HEK293 (cell line): Measurements from ENCODE around the gene PACS1.

ENCODE experiments used
- CTCF ChIA-PET: fragments of 350-600 bp; formaldehyde crosslinking; extraction: SDS; loops from one replicate; lab custom pipeline; 2021; ENCODE audit warnings: antibody characterized with exemption; lab: Yijun Ruan, JAX
- POLR2A ChIA-PET: fragments of 300-600 bp; formaldehyde crosslinking; extraction: SDS; loops from one replicate; lab custom pipeline; 2020; ENCODE audit warnings: antibody characterized with exemption, inconsistent platforms; lab: Yijun Ruan, JAX
- H3K27ac ChIP-seq: fragments of 200-500 bp; sonication (Bioruptor generic); 2 replicates; pipeline ENCODE4 v1.5.1; 2014; ENCODE audit warnings: low read depth, low read length, control low read depth, inconsistent platforms; ENCODE audit errors: extremely low read depth
- H3K36me3 ChIP-seq, 2 experiments: fragments of 200-500 bp in 1 of 2; sonication (Bioruptor generic) in 1 of 2; 1 replicate in 1 of 2; 2 replicates in 1 of 2; pipeline ENCODE4 v1.5.1; 2014 to 2017; ENCODE audit warnings: inconsistent platforms in 2 of 2, low read length in 2 of 2; ENCODE audit not compliant: control insufficient read depth in 2 of 2, insufficient read depth in 1 of 2
- H3K4me1 ChIP-seq: fragments of 200-500 bp; sonication (Bioruptor generic); 2 replicates; pipeline ENCODE4 v1.5.1; 2014; ENCODE audit warnings: mild to moderate bottlenecking, low read length, inconsistent platforms; ENCODE audit not compliant: control insufficient read depth, insufficient read depth
- H3K4me3 ChIP-seq: 2 replicates; pipeline ENCODE4 v1.5.1; 2011; ENCODE audit warnings: low read depth, mild to moderate bottlenecking, control low read depth, low read length, moderate library complexity
- H3K9me3 ChIP-seq: fragments of 200-500 bp; sonication (Bioruptor generic); 2 replicates; pipeline ENCODE4 v1.5.1; 2014; ENCODE audit warnings: low read depth, low read length, inconsistent platforms; ENCODE audit not compliant: control insufficient read depth, insufficient read depth
- MEIS1 ChIP-seq: sonication (generic); formaldehyde crosslinking; IDR thresholded peaks from 2 replicates; pipeline ENCODE4 v1.8.1; 2022; ENCODE audit warnings: missing genetic modification reagents, mild to moderate bottlenecking, borderline replicate concordance
- MZF1 ChIP-seq: fragments of 450-650 bp; formaldehyde crosslinking; IDR thresholded peaks from 2 replicates; pipeline ENCODE4 v1.5.1; 2017; ENCODE audit warnings: missing biosample characterization, missing genetic modification characterization, borderline replicate concordance
- ZBTB17 ChIP-seq: fragments of 450-650 bp; formaldehyde crosslinking; IDR thresholded peaks from 2 replicates; pipeline ENCODE4 v1.5.1; 2016; ENCODE audit warnings: missing biosample characterization, missing genetic modification characterization
- ZFP41 ChIP-seq: fragments of 450-650 bp; formaldehyde crosslinking; IDR thresholded peaks from 2 replicates; pipeline ENCODE4 v1.5.1; 2016; ENCODE audit warnings: missing biosample characterization, missing genetic modification characterization, borderline replicate concordance
- ZNF10 ChIP-seq: fragments of 450-650 bp; formaldehyde crosslinking; IDR thresholded peaks from 2 replicates; pipeline ENCODE4 v1.5.1; 2017; ENCODE audit warnings: missing biosample characterization, missing genetic modification characterization
- ZNF16 ChIP-seq: fragments of 450-650 bp; formaldehyde crosslinking; IDR thresholded peaks from 2 replicates; pipeline ENCODE4 v1.5.1; 2016; ENCODE audit warnings: low read depth, missing biosample characterization, missing genetic modification characterization
- ZNF239 ChIP-seq: fragments of 450-650 bp; formaldehyde crosslinking; IDR thresholded peaks from 2 replicates; pipeline ENCODE4 v1.5.1; 2016; ENCODE audit warnings: missing biosample characterization, missing genetic modification characterization
- ZNF354C ChIP-seq: fragments of 450-650 bp; formaldehyde crosslinking; IDR thresholded peaks from 2 replicates; pipeline ENCODE4 v1.5.1; 2016; ENCODE audit warnings: missing biosample characterization, missing genetic modification characterization, low read depth, borderline replicate concordance
- ZNF366 ChIP-seq: fragments of 450-650 bp; formaldehyde crosslinking; conservative IDR thresholded peaks from 2 replicates; pipeline ENCODE4 v1.5.1; 2016; ENCODE audit warnings: missing biosample characterization, missing genetic modification characterization
- ZNF37A ChIP-seq: fragments of 450-650 bp; IDR thresholded peaks from 2 replicates; pipeline ENCODE4 v1.5.1; 2018; ENCODE audit warnings: missing biosample characterization, missing genetic modification characterization
- ZNF416 ChIP-seq: fragments of 450-650 bp; formaldehyde crosslinking; IDR thresholded peaks from 2 replicates; pipeline ENCODE4 v1.5.1; 2016; ENCODE audit warnings: missing biosample characterization, missing genetic modification characterization
- ZNF843 ChIP-seq: fragments of 450-650 bp; formaldehyde crosslinking; IDR thresholded peaks from 2 replicates; pipeline ENCODE4 v1.5.1; 2016; ENCODE audit warnings: missing biosample characterization, missing genetic modification characterization
- ZSCAN30 ChIP-seq: fragments of 450-650 bp; IDR thresholded peaks from 2 replicates; pipeline ENCODE4 v1.5.1; 2018; ENCODE audit warnings: missing biosample characterization, mild to moderate bottlenecking, missing genetic modification characterization, moderate library complexity
- TF ChIP-seq, protein P1 (sequence below): fragments of 450-650 bp; IDR thresholded peaks from 2 replicates; pipeline ENCODE4 v1.5.1; 2018; ENCODE audit warnings: missing biosample characterization, missing genetic modification characterization
- TF ChIP-seq, protein P2 (sequence below): fragments of 450-650 bp; formaldehyde crosslinking; IDR thresholded peaks from 2 replicates; pipeline ENCODE4 v1.5.1; 2017; ENCODE audit warnings: missing biosample characterization, missing genetic modification characterization
- TF ChIP-seq, protein P3 (sequence below): fragments of 450-650 bp; formaldehyde crosslinking; IDR thresholded peaks from 2 replicates; pipeline ENCODE4 v1.5.1; 2017; ENCODE audit warnings: missing biosample characterization, missing genetic modification characterization
- TF ChIP-seq, protein P4 (sequence below): fragments of 450-650 bp; formaldehyde crosslinking; IDR thresholded peaks from 2 replicates; pipeline ENCODE4 v1.5.1; 2017; ENCODE audit warnings: missing biosample characterization, missing genetic modification characterization

PACS1 gene

DNA sequence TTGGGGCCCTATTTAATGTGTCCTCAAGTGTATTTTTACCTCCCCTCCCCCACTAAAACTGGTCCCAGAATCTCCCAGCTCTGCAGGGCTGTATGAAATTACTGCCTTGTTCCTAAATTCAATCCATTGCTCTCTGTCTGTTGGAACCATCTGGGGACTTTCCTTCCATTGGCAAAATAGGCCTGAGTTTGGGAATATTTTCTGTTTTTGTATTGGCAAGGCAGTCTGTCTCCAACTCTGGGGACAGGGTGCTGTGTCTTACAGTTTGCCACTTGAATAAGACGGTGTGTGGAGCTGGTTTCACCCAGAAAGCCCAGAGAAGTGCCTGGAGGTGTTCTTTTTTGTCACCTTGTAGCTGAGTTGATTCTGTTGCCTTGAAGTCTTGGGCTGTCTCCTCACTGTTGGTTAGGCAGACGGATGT, 1.3 kb downstream of the PACS1 start:
- Histone ChIP-seq H3K9me3 (no peaks in the 10 kb centered on the region), H3K36me3 (peaks cover under 1 to 52% of the 10 kb centered on the region in 2 experiments), H3K4me3 (peak overlapping the region; percentile 76), H3K4me1 (no peaks in the 10 kb centered on the region; the same call in none of the 2 replicates), H3K27ac (peak overlapping the region; percentile 81)
- POLR2A ChIA-PET = interaction anchor here (0.6 to 1.5 kb wide), 4 partner anchors 12 to 568 kb away, joined by 3 to 7 read pairs (median 4); no protein-coding TSS in a partner anchor
- TF ChIP-seq ZNF366 (tag by site-specific recombination) (no peak), ZNF16 (no peak), ZNF843 (tag by site-specific recombination) (no peak), ZBTB17 (tag by site-specific recombination) (peak; percentile 84)
- CTCF ChIA-PET = interaction anchor here (0.6 to 1.4 kb wide), 9 partner anchors 27 to 286 kb away, joined by 3 to 8 read pairs (median 4); no protein-coding TSS in a partner anchor

DNA sequence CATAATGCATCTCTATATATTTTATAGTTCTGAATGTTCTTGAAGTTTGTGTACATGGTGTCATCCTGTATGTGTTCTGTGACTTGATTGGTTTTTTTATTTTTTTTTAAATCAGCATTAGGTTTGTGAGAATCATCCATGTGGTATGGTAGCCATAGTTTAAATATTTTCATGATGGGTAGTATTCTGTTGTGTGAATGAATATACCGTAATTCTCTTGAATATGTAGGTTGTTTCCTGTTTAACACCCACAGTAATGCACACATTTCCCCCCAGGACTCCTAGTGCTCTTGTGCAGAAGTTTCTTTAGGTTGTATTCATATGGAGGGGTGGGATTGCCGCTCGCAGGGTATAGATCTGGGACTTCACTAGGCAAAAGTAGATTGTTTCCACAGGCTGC, 2.0 kb downstream of the PACS1 start:
- H3K4me1 ChIP-seq = no peaks in the 10 kb centered on the region; the same call in none of the 2 replicates

More for the DNA sequence above, 2.0 kb downstream of the PACS1 start:
- POLR2A ChIA-PET = interaction anchor here (1.3 kb wide), 1 partner anchor 11 kb away, joined by 3 read pairs; no protein-coding TSS in a partner anchor
- Histone ChIP-seq H3K36me3 (peaks cover 0 to 50% of the 10 kb centered on the region in 2 experiments), H3K4me3 (no peak overlapping the region), H3K27ac (no peak overlapping the region), H3K9me3 (no peaks in the 10 kb centered on the region)
- TF ChIP-seq ZNF239 (no peak), MZF1 (tag by site-specific recombination) (no peak), ZNF37A (tag by site-specific recombination) (no peak), ZFP41 (tag by site-specific recombination) (no peak), ZNF416 (tag by site-specific recombination) (no peak), ZNF354C (tag by site-specific recombination) (no peak), MEIS1 (CRISPR knock-in tag) (no peak), ZNF10 (tag by site-specific recombination) (no peak), ZSCAN30 (tag by site-specific recombination) (no peak)
- TF ChIP-seq, protein P1, sequence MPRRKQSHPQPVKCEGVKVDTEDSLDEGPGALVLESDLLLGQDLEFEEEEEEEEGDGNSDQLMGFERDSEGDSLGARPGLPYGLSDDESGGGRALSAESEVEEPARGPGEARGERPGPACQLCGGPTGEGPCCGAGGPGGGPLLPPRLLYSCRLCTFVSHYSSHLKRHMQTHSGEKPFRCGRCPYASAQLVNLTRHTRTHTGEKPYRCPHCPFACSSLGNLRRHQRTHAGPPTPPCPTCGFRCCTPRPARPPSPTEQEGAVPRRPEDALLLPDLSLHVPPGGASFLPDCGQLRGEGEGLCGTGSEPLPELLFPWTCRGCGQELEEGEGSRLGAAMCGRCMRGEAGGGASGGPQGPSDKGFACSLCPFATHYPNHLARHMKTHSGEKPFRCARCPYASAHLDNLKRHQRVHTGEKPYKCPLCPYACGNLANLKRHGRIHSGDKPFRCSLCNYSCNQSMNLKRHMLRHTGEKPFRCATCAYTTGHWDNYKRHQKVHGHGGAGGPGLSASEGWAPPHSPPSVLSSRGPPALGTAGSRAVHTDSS (tag by site-specific recombination) = no peak
- TF ChIP-seq, protein P2, sequence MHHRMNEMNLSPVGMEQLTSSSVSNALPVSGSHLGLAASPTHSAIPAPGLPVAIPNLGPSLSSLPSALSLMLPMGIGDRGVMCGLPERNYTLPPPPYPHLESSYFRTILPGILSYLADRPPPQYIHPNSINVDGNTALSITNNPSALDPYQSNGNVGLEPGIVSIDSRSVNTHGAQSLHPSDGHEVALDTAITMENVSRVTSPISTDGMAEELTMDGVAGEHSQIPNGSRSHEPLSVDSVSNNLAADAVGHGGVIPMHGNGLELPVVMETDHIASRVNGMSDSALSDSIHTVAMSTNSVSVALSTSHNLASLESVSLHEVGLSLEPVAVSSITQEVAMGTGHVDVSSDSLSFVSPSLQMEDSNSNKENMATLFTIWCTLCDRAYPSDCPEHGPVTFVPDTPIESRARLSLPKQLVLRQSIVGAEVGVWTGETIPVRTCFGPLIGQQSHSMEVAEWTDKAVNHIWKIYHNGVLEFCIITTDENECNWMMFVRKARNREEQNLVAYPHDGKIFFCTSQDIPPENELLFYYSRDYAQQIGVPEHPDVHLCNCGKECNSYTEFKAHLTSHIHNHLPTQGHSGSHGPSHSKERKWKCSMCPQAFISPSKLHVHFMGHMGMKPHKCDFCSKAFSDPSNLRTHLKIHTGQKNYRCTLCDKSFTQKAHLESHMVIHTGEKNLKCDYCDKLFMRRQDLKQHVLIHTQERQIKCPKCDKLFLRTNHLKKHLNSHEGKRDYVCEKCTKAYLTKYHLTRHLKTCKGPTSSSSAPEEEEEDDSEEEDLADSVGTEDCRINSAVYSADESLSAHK (tag by site-specific recombination) = no peak
- TF ChIP-seq, protein P3, sequence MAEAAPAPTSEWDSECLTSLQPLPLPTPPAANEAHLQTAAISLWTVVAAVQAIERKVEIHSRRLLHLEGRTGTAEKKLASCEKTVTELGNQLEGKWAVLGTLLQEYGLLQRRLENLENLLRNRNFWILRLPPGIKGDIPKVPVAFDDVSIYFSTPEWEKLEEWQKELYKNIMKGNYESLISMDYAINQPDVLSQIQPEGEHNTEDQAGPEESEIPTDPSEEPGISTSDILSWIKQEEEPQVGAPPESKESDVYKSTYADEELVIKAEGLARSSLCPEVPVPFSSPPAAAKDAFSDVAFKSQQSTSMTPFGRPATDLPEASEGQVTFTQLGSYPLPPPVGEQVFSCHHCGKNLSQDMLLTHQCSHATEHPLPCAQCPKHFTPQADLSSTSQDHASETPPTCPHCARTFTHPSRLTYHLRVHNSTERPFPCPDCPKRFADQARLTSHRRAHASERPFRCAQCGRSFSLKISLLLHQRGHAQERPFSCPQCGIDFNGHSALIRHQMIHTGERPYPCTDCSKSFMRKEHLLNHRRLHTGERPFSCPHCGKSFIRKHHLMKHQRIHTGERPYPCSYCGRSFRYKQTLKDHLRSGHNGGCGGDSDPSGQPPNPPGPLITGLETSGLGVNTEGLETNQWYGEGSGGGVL (tag by site-specific recombination) = no peak
- TF ChIP-seq, protein P4, sequence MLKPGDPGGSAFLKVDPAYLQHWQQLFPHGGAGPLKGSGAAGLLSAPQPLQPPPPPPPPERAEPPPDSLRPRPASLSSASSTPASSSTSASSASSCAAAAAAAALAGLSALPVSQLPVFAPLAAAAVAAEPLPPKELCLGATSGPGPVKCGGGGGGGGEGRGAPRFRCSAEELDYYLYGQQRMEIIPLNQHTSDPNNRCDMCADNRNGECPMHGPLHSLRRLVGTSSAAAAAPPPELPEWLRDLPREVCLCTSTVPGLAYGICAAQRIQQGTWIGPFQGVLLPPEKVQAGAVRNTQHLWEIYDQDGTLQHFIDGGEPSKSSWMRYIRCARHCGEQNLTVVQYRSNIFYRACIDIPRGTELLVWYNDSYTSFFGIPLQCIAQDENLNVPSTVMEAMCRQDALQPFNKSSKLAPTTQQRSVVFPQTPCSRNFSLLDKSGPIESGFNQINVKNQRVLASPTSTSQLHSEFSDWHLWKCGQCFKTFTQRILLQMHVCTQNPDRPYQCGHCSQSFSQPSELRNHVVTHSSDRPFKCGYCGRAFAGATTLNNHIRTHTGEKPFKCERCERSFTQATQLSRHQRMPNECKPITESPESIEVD = no peak
- CTCF ChIA-PET = interaction anchor here (0.8 to 1.4 kb wide), 5 partner anchors 28 to 64 kb away, joined by 3 to 8 read pairs (median 5); no protein-coding TSS in a partner anchor
